Measurements from ENCODE around the gene ZFC3H1. TPM values are rescaled to one million over a fixed set of nuclear protein-coding genes. Genes with fewer than 3 reads are reported as not detected.
A peak's percentile ranks its signal among the peaks of the same experiment; 100 is the strongest.

The ZFC3H1 gene
- total and polyA plus RNA-seq, 2 experiments from 2014 or later = 15.1 to 27.0 TPM

GRCh38 chr12:71671816-71672215, 8.2 kb upstream of the ZFC3H1 start:
- Histone ChIP-seq H3K9me3 (ENCODE audit: low read depth) (no peaks in the 10 kb centered on the region), H3K9ac (no peak overlapping the region), H3F3A (ENCODE audit: insufficient read depth) (no peaks in the 10 kb centered on the region), H4K20me1 (ENCODE audit: insufficient read depth) (no peaks in the 10 kb centered on the region), H3K36me3 (ENCODE audit: low read depth) (no peaks in the 10 kb centered on the region), H3K27ac (no peak overlapping the region), H3K79me2 (ENCODE audit: insufficient read depth) (peaks cover 3% of the 10 kb centered on the region; the same call in 1 of the 2 replicates), H3K4me1 (ENCODE audit: insufficient read depth) (no peaks in the 10 kb centered on the region), H2AFZ (no peak overlapping the region), H3K4me2 (ENCODE audit: unreplicated experiment) (no peak overlapping the region), H3K9me2 (ENCODE audit: insufficient read depth) (no peaks in the 10 kb centered on the region), H3K27me3 (replicated peaks; ENCODE audit: insufficient read depth) (no peaks in the 10 kb centered on the region), H3K4me3 (no peak overlapping the region)
- TF ChIP-seq EZH2phosphoT487 (IDR thresholded peaks at IDR 0.05; ENCODE audit: insufficient read depth, low read depth) (no peak), EZH2 (IDR thresholded peaks at IDR 0.05; ENCODE audit: insufficient read depth, poor library complexity, severe bottlenecking) (no peak)
- no peak for DNase-seq
- 93 to 94% methylated on average over 1 of the region's 1 CpG for WGBS, 2 experiments (ENCODE audit: low coverage in 1 of 2, low lambda C conversion rate in 2 of 2, missing lambda C conversion rate in 2 of 2)
- in situ Hi-C loops (cut with MboI) = no loop called here

- no peak overlapping the region for H3K4me3 ChIP-seq
- no peaks in the 10 kb centered on the region for H3F3A ChIP-seq (ENCODE audit: insufficient read depth)
- H3K27me3 ChIP-seq (replicated peaks; ENCODE audit: insufficient read depth) = no peaks in the 10 kb centered on the region
- no peak overlapping the region for H3K9ac ChIP-seq
- no peak overlapping the region for H2AFZ ChIP-seq
- no peaks in the 10 kb centered on the region for H3K36me3 ChIP-seq (ENCODE audit: low read depth)
- H3K79me2 ChIP-seq (ENCODE audit: insufficient read depth) = peaks cover 8% of the 10 kb centered on the region
- no peaks in the 10 kb centered on the region for H3K4me1 ChIP-seq (ENCODE audit: insufficient read depth)
- in situ Hi-C loops (cut with MboI) = no loop called here
- H3K4me2 ChIP-seq (ENCODE audit: unreplicated experiment) = no peak overlapping the region
- no peaks in the 10 kb centered on the region for H3K9me3 ChIP-seq (ENCODE audit: low read depth)
- H3K9me2 ChIP-seq (ENCODE audit: insufficient read depth) = no peaks in the 10 kb centered on the region
- H3K27ac ChIP-seq = no peak overlapping the region
- TF ChIP-seq EZH2phosphoT487 (IDR thresholded peaks at IDR 0.05; ENCODE audit: insufficient read depth, low read depth) = no peak
- no peak for TF ChIP-seq EZH2 (IDR thresholded peaks at IDR 0.05; ENCODE audit: insufficient read depth, poor library complexity, severe bottlenecking)
- H4K20me1 ChIP-seq (ENCODE audit: insufficient read depth) = no peaks in the 10 kb centered on the region
- no peak for DNase-seq
Observed at GRCh38 chr12:71671311-71671710, 7.7 kb upstream of the ZFC3H1 start.

DNA sequence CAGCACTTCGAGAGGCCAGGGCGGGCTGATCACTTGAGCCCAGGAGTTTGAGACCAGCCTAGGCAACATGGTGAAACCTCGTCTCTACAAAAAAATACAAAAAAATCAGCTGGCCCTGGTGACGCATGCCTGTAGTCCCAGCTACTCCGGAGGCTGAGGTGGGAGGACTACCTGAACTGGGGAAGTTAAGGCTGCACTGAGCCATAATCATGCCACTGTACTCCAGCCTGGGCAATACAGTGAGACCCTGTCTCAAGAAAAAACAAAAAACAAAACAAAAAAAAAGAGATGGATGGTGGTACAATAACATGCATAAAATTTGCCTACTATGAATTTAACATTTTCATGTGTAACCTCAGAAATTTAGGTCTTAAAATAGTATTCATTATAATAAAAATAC, 2.6 kb upstream of the ZFC3H1 start:
- no peak overlapping the region for H3K9ac ChIP-seq
- H3K4me2 ChIP-seq (ENCODE audit: unreplicated experiment) = no peak overlapping the region
- TF ChIP-seq EZH2phosphoT487 (IDR thresholded peaks at IDR 0.05; ENCODE audit: insufficient read depth, low read depth) (no peak), EZH2 (IDR thresholded peaks at IDR 0.05; ENCODE audit: insufficient read depth, poor library complexity, severe bottlenecking) (no peak)
- DNase-seq = no peak
- peaks cover 14% of the 10 kb centered on the region for H3K4me1 ChIP-seq (ENCODE audit: insufficient read depth)
- no peak overlapping the region for H3K4me3 ChIP-seq
- no peaks in the 10 kb centered on the region for H3K9me2 ChIP-seq (ENCODE audit: insufficient read depth)
- in situ Hi-C loops (cut with MboI) = no loop called here
- 97 to 98% methylated on average over 5 of the region's 5 CpGs for WGBS, 2 experiments (ENCODE audit: low coverage in 1 of 2, low lambda C conversion rate in 2 of 2, missing lambda C conversion rate in 2 of 2)
- no peaks in the 10 kb centered on the region for H3K27me3 ChIP-seq (replicated peaks; ENCODE audit: insufficient read depth)
- no peak overlapping the region for H3K27ac ChIP-seq
- peaks cover 51% of the 10 kb centered on the region for H3K79me2 ChIP-seq (ENCODE audit: insufficient read depth)
- H3K36me3 ChIP-seq (ENCODE audit: low read depth) = no peaks in the 10 kb centered on the region
- H3F3A ChIP-seq (ENCODE audit: insufficient read depth) = peaks cover 26% of the 10 kb centered on the region
- H2AFZ ChIP-seq = no peak overlapping the region
- no peaks in the 10 kb centered on the region; the same call in 1 of the 2 replicates for H4K20me1 ChIP-seq (ENCODE audit: insufficient read depth)
- no peaks in the 10 kb centered on the region for H3K9me3 ChIP-seq (ENCODE audit: low read depth)

GRCh38 chr12:71665090-71665463, 1.4 kb upstream of the ZFC3H1 start:
- Histone ChIP-seq H3K4me1 (ENCODE audit: insufficient read depth) (peaks cover 20% of the 10 kb centered on the region), H3K79me2 (ENCODE audit: insufficient read depth) (peaks cover 63% of the 10 kb centered on the region), H3F3A (ENCODE audit: insufficient read depth) (peaks cover 29% of the 10 kb centered on the region), H3K36me3 (ENCODE audit: low read depth) (peaks cover 5% of the 10 kb centered on the region), H3K9ac (peak overlapping the region; percentile 99), H3K9me2 (ENCODE audit: insufficient read depth) (no peaks in the 10 kb centered on the region), H3K9me3 (ENCODE audit: low read depth) (no peaks in the 10 kb centered on the region), H2AFZ (peak overlapping the region; percentile 89), H4K20me1 (ENCODE audit: insufficient read depth) (no peaks in the 10 kb centered on the region; the same call in 1 of the 2 replicates), H3K27ac (peak overlapping the region; percentile 99), H3K27me3 (replicated peaks; ENCODE audit: insufficient read depth) (no peaks in the 10 kb centered on the region), H3K4me3 (peak overlapping the region; percentile 98), H3K4me2 (ENCODE audit: unreplicated experiment) (peak overlapping the region; percentile 99)
- in situ Hi-C loops (cut with MboI) = no loop called here
- 2 to 3% methylated on average over 4 of the region's 4 CpGs for WGBS, 2 experiments (ENCODE audit: low coverage in 1 of 2, low lambda C conversion rate in 2 of 2, missing lambda C conversion rate in 2 of 2)
- no peak for DNase-seq
- TF ChIP-seq EZH2phosphoT487 (IDR thresholded peaks at IDR 0.05; ENCODE audit: insufficient read depth, low read depth) (no peak), EZH2 (IDR thresholded peaks at IDR 0.05; ENCODE audit: insufficient read depth, poor library complexity, severe bottlenecking) (no peak)
